Peyer's patch (tissue), 4 donors: ENCODE measurements around the gene TOM1L2.

Experiments used
- CTCF ChIP-seq, 6 experiments: fragments of 450-650 bp in 4 of 6; fragments of 200-600 bp in 2 of 6; sonication (generic) in 1 of 6; IDR thresholded peaks; one replicate each; pipeline ENCODE4 v1.5.1; 2017 to 2019; ENCODE audit warnings: antibody characterized with exemption in 6 of 6, mild to moderate bottlenecking in 3 of 6, moderate library complexity in 1 of 6
- POLR2A ChIP-seq, 2 donors: fragments of 450-650 bp; IDR thresholded peaks; one replicate each; pipeline ENCODE4 v1.5.1; 2017; ENCODE audit warnings: antibody characterized with exemption in 2 of 2, mild to moderate bottlenecking in 2 of 2, moderate library complexity in 2 of 2

GRCh38 chr17:17921192-17922069 is 50.8 kb downstream of the TOM1L2 start:
- TF ChIP-seq CTCF (IDR thresholded peaks at IDR 0.05): no peak
- TF ChIP-seq POLR2A (IDR thresholded peaks at IDR 0.05): no peak
